ENCODE data around the gene CHD5.

DNA sequence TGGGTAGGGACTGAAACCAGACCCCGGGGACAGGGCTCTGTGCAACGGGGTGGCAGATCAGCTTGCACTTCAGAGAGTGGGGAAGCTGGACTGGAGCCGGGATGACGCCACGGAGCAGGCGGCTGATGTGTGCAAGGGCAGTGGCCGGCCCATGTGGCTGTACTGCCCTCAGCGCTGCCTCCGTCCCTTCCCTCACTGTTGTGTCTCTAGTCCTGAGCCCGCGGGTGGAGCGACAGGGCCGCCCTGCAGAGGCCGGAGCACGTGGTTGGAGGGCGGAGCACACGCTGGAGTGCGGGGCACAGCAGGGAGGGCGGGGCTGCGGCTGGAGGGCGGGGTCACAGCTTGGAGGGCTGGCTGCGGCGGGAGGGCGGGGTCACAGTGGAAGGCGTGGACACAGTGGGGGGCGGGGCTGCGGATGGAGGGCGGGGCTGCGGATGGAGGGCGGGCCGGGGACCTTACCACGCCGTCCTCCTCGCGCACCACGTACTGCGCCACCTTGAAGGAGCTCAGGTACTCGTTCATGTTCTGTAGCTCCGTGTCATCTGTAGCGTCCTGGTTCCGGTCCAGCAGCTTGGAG lies 52.4 kb downstream of the CHD5 start:
- no peak for TF ChIP-seq POLR2A (IDR thresholded peaks at IDR 0.05)
- TF ChIP-seq, protein P1, sequence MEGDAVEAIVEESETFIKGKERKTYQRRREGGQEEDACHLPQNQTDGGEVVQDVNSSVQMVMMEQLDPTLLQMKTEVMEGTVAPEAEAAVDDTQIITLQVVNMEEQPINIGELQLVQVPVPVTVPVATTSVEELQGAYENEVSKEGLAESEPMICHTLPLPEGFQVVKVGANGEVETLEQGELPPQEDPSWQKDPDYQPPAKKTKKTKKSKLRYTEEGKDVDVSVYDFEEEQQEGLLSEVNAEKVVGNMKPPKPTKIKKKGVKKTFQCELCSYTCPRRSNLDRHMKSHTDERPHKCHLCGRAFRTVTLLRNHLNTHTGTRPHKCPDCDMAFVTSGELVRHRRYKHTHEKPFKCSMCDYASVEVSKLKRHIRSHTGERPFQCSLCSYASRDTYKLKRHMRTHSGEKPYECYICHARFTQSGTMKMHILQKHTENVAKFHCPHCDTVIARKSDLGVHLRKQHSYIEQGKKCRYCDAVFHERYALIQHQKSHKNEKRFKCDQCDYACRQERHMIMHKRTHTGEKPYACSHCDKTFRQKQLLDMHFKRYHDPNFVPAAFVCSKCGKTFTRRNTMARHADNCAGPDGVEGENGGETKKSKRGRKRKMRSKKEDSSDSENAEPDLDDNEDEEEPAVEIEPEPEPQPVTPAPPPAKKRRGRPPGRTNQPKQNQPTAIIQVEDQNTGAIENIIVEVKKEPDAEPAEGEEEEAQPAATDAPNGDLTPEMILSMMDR (IDR thresholded peaks at IDR 0.05), result no peak

Data from adrenal gland (tissue), 5 donors.